K562 (cell line): Measurements from ENCODE around the gene GRIN1. TPM values are rescaled to one million over a fixed set of nuclear protein-coding genes. Genes with fewer than 3 reads are reported as not detected.

Experiments
- CBX3 ChIP-seq, 2 experiments: IDR thresholded peaks; 1 replicate in 1 of 2; 2 replicates in 1 of 2; pipeline ENCODE4 v1.6.1; 2012; ENCODE audit warnings: inconsistent platforms in 2 of 2, low read length in 2 of 2, borderline replicate concordance in 1 of 2, control low read depth in 1 of 2
- CCNT2 ChIP-seq: IDR thresholded peaks from 2 replicates; pipeline ENCODE4 v1.6.1; 2011; ENCODE audit warnings: borderline replicate concordance, low read depth, mild to moderate bottlenecking, moderate library complexity, mixed read lengths, low read length; ENCODE audit not compliant: insufficient read length; ENCODE audit errors: extremely low read depth
- FIP1L1 ChIP-seq: fragments of 200-400 bp; formaldehyde crosslinking; IDR thresholded peaks from 2 replicates; pipeline ENCODE4 v1.6.1; 2018; ENCODE audit warnings: mild to moderate bottlenecking, low read depth, low read length; ENCODE audit not compliant: poor library complexity, severe bottlenecking
- FOXJ2 ChIP-seq: fragments of 200-800 bp; sonication (Bioruptor generic); IDR thresholded peaks from 2 replicates; pipeline ENCODE4 v1.6.1; 2016; ENCODE audit warnings: missing genetic modification characterization, missing compliant biosample characterization
- HCFC1 ChIP-seq: IDR thresholded peaks from 2 replicates; pipeline ENCODE4 v1.6.1; 2012; ENCODE audit warnings: low read depth, low read length, improper control_type of control experiment
- MEF2D ChIP-seq: conservative IDR thresholded peaks from 2 replicates; pipeline ENCODE4 v1.6.1; 2016; ENCODE audit warnings: low read depth, missing genetic modification characterization, missing compliant biosample characterization
- NFE2L1 ChIP-seq: fragments of 450-650 bp; IDR thresholded peaks from 2 replicates; pipeline ENCODE4 v1.6.1; 2016; ENCODE audit warnings: missing genetic modification characterization, low read depth, mild to moderate bottlenecking, missing compliant biosample characterization, moderate library complexity, borderline replicate concordance
- NR3C1 ChIP-seq: sonication (generic); formaldehyde crosslinking; IDR thresholded peaks from 2 replicates; pipeline ENCODE4 v1.8.1; 2022; ENCODE audit warnings: missing genetic modification reagents
- PHF8 ChIP-seq: fragments of 200-600 bp; sonication (generic); IDR thresholded peaks from 2 replicates; pipeline ENCODE4 v1.6.1; 2012; ENCODE audit warnings: mixed run types, mild to moderate bottlenecking, inconsistent platforms, low read length, moderate library complexity, borderline replicate concordance
- POLR2A ChIP-seq: fragments of 450-650 bp; conservative IDR thresholded peaks from 2 replicates; pipeline ENCODE4 v1.6.1; 2016
- SP1 ChIP-seq: sonication (generic); formaldehyde crosslinking; IDR thresholded peaks from 2 replicates; pipeline ENCODE4 v1.8.1; 2022; ENCODE audit warnings: mild to moderate bottlenecking, missing genetic modification reagents
- ZBTB17 ChIP-seq: fragments of 450-650 bp; formaldehyde crosslinking; IDR thresholded peaks from 2 replicates; pipeline ENCODE4 v1.4.0; 2020; ENCODE audit warnings: mild to moderate bottlenecking
- ZNF586 ChIP-seq: fragments of 450-650 bp; formaldehyde crosslinking; conservative IDR thresholded peaks from 2 replicates; pipeline ENCODE4 v1.4.0; 2020; ENCODE audit warnings: mild to moderate bottlenecking, moderate library complexity
- polyA plus RNA-seq, 8 experiments: library from polyadenylated mRNA; depleted of rRNA in 4 of 8; stranded (reverse) in 5 of 8; unstranded in 3 of 8; fragments of >200 nt; fragmentation: Nextera tagmentation in 2 of 8; fragmentation: Illumina TruSeq in 1 of 8; extraction: Ambion mirVana in 2 of 8; extraction: Trizol in 1 of 8; gene quantifications; 2 replicates each; pipeline versions ENCODE4 v1.2.1 to v1.2.3, GENCODE V29; 2011 to 2014; ENCODE audit warnings: inconsistent platforms in 1 of 8, missing spikeins in 1 of 8
- total RNA-seq, 7 experiments: library from RNA; depleted of rRNA in 6 of 7; stranded (reverse); fragments of >200 nt in 6 of 7; fragmentation: Illumina TruSeq in 2 of 7; extraction: Trizol in 2 of 7; gene quantifications; 2 replicates each; pipeline versions ENCODE4 v1.2.1 to v1.2.3, GENCODE V29; 2011 to 2021; ENCODE audit warnings: low replicate concordance in 1 of 7
- TF ChIP-seq, protein P1 (sequence below), 2 experiments: fragments of 150-350 bp in 1 of 2; IDR thresholded peaks; 2 replicates each; pipeline ENCODE4 v1.6.1; 2012 to 2016; ENCODE audit warnings: low read depth in 2 of 2, low read length in 2 of 2, mild to moderate bottlenecking in 1 of 2, moderate library complexity in 1 of 2
- TF ChIP-seq, protein P2 (sequence below): fragments of 450-650 bp; IDR thresholded peaks from 2 replicates; pipeline ENCODE4 v1.6.1; 2016; ENCODE audit warnings: borderline replicate concordance
- TF ChIP-seq, protein P3 (sequence below): sonication (generic); formaldehyde crosslinking; IDR thresholded peaks from 2 replicates; pipeline ENCODE4 v1.8.1; 2023; ENCODE audit warnings: mild to moderate bottlenecking, missing genetic modification reagents

The GRIN1 gene
- total and polyA plus RNA-seq, 9 of the 15 experiments (the other 6 are each of a cell fraction or from before 2014, with no cell fraction given): 0.03 to 0.35 (median 0.16) TPM; not detected in 6

DNA sequence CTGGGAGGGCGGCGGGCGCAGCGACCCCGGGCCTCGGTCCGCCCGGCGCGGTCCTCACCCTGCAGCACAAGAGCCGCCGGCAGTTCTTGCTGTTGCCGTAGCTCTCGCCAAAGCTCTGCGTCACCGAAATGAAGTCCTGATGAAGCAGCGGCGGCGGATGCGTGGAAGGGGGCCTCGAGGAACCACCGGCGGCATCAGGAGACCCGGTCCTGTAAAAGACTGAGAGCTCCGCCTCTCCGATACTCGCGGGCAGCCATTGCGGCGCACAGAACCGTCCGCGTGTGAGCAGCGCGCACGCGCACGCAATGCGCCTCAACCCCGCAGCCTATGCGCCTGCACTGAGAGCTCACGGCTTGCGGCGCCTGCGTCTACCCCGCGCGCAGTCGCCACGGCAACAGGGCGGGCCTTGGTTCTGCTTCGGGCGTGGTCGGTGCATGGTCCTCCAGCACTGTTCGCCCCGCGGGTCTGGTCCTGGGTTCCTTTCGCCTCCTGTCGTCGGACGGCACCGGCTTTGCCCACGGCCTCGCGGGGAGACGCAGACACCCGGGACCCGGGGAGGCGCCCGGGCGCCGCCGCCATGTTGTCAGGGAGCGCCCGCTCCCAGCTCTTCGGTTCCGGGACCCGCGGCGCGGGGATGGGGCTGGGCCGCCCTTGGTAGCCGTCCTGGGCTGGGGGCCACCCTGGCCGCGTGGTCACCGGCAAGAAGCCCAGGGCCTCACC is 9.3 kb upstream of the GRIN1 start (continued):
- TF ChIP-seq, protein P1, sequence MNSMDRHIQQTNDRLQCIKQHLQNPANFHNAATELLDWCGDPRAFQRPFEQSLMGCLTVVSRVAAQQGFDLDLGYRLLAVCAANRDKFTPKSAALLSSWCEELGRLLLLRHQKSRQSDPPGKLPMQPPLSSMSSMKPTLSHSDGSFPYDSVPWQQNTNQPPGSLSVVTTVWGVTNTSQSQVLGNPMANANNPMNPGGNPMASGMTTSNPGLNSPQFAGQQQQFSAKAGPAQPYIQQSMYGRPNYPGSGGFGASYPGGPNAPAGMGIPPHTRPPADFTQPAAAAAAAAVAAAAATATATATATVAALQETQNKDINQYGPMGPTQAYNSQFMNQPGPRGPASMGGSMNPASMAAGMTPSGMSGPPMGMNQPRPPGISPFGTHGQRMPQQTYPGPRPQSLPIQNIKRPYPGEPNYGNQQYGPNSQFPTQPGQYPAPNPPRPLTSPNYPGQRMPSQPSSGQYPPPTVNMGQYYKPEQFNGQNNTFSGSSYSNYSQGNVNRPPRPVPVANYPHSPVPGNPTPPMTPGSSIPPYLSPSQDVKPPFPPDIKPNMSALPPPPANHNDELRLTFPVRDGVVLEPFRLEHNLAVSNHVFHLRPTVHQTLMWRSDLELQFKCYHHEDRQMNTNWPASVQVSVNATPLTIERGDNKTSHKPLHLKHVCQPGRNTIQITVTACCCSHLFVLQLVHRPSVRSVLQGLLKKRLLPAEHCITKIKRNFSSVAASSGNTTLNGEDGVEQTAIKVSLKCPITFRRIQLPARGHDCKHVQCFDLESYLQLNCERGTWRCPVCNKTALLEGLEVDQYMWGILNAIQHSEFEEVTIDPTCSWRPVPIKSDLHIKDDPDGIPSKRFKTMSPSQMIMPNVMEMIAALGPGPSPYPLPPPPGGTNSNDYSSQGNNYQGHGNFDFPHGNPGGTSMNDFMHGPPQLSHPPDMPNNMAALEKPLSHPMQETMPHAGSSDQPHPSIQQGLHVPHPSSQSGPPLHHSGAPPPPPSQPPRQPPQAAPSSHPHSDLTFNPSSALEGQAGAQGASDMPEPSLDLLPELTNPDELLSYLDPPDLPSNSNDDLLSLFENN (IDR thresholded peaks at IDR 0.05; ENCODE audit: low read depth in 2 of 2, low read length in 2 of 2): no peak
- TF ChIP-seq FOXJ2 (tag) (peak; percentile 92), CCNT2 (peak; percentile 63), NR3C1 (peak; percentile 13; the same call in 1 of the 2 replicates), POLR2A (peak; percentile 88), CBX3 (IDR thresholded peaks at IDR 0.05; ENCODE audit: borderline replicate concordance in 1 of 2, low read length in 2 of 2) (peak in 1 of 2 experiments; percentile 77; a peak in 2 of 3 replicates), HCFC1 (peak; percentile 64), ZNF586 (no peak), SP1 (peak; percentile 79), NFE2L1 (tag) (no peak), PHF8 (peak; percentile 71; the same call in 1 of the 2 replicates), FIP1L1 (peak; percentile 13), ZBTB17 (CRISPR knock-in tag) (0 out of 2 replicates have a peak, but pooled peaks have one; percentile 18), MEF2D (tag) (no peak)
- TF ChIP-seq, protein P2, sequence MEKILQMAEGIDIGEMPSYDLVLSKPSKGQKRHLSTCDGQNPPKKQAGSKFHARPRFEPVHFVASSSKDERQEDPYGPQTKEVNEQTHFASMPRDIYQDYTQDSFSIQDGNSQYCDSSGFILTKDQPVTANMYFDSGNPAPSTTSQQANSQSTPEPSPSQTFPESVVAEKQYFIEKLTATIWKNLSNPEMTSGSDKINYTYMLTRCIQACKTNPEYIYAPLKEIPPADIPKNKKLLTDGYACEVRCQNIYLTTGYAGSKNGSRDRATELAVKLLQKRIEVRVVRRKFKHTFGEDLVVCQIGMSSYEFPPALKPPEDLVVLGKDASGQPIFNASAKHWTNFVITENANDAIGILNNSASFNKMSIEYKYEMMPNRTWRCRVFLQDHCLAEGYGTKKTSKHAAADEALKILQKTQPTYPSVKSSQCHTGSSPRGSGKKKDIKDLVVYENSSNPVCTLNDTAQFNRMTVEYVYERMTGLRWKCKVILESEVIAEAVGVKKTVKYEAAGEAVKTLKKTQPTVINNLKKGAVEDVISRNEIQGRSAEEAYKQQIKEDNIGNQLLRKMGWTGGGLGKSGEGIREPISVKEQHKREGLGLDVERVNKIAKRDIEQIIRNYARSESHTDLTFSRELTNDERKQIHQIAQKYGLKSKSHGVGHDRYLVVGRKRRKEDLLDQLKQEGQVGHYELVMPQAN: peak; percentile 63; the same call in 1 of the 2 replicates
- TF ChIP-seq, protein P3, sequence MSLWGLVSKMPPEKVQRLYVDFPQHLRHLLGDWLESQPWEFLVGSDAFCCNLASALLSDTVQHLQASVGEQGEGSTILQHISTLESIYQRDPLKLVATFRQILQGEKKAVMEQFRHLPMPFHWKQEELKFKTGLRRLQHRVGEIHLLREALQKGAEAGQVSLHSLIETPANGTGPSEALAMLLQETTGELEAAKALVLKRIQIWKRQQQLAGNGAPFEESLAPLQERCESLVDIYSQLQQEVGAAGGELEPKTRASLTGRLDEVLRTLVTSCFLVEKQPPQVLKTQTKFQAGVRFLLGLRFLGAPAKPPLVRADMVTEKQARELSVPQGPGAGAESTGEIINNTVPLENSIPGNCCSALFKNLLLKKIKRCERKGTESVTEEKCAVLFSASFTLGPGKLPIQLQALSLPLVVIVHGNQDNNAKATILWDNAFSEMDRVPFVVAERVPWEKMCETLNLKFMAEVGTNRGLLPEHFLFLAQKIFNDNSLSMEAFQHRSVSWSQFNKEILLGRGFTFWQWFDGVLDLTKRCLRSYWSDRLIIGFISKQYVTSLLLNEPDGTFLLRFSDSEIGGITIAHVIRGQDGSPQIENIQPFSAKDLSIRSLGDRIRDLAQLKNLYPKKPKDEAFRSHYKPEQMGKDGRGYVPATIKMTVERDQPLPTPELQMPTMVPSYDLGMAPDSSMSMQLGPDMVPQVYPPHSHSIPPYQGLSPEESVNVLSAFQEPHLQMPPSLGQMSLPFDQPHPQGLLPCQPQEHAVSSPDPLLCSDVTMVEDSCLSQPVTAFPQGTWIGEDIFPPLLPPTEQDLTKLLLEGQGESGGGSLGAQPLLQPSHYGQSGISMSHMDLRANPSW (CRISPR knock-in tag): no peak
